ENCODE measurements around the gene WDR3. TPM values are rescaled to one million over a fixed set of nuclear protein-coding genes. Genes with fewer than 3 reads are reported as not detected.

The WDR3 gene
- total RNA-seq, 1 experiment from 2014 or later = 61.4 TPM

DNA sequence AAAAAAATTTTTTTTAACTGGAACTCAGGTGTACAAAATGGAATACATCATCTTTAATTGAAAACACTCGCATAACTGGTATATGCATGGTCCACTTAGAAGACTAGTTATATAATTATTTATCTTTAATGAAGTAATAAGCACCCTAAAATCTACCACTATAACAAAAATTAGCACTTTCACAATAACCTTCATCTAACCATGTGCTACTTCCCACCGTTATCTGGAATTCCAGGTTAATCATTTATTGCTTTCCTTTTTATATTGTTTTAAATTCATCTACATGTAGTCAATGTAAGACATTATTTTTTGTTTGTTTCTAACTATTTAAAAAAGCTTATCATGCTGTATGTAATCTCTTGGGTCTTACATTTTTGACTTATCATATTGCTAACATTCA, 39.1 kb upstream of the WDR3 start:
- Mint-ChIP-seq H3K4me1 (no peaks in the 10 kb centered on the region), H3K4me3 (no peak overlapping the region), H3K36me3 (ENCODE audit: insufficient read depth in 1 of 3, low read depth in 3 of 3) (no peaks in the 10 kb centered on the region), H3K27me3 (ENCODE audit: low read depth) (no peaks in the 10 kb centered on the region), H3K9me3 (no peaks in the 10 kb centered on the region), H3K27ac (no peak overlapping the region)
- H4K91ac ChIP-seq (ENCODE audit: insufficient read length, low read depth, low read length) = no peak overlapping the region
- H4K8ac ChIP-seq (replicated peaks; ENCODE audit: insufficient read length, low read depth, low read length) = no peak overlapping the region
- H3K4me1 ChIP-seq (ENCODE audit: insufficient read depth, low read length) = no peaks in the 10 kb centered on the region
- H4K20me1 ChIP-seq (ENCODE audit: control insufficient read depth, insufficient read depth, insufficient read length) = no peaks in the 10 kb centered on the region
- no peak overlapping the region for H2BK120ac ChIP-seq (ENCODE audit: low read depth, low read length, poor library complexity, severe bottlenecking)
- H3K56ac ChIP-seq (ENCODE audit: insufficient read length, low read depth, low read length) = no peak overlapping the region
- no peak overlapping the region for H3K27ac ChIP-seq (ENCODE audit: insufficient read length, low read depth, low read length)
- H3K18ac ChIP-seq (ENCODE audit: insufficient read length, low read depth, low read length) = no peak overlapping the region
- no peak overlapping the region for H2BK12ac ChIP-seq (ENCODE audit: insufficient read length, low read depth, low read length)
- H3T11ph ChIP-seq (ENCODE audit: low read length) = no peak overlapping the region
- H2BK5ac ChIP-seq (ENCODE audit: insufficient read length, low read length) = no peak overlapping the region
- no peak overlapping the region for H2AK5ac ChIP-seq (ENCODE audit: insufficient read length, low read length)
- H3K4me2 ChIP-seq (ENCODE audit: insufficient read depth, insufficient read length, low read length) = no peak overlapping the region
- no peak overlapping the region for H3K23ac ChIP-seq (ENCODE audit: insufficient read length, low read depth, low read length)
- no peaks in the 10 kb centered on the region for H3K9me3 ChIP-seq (ENCODE audit: control insufficient read depth, low read depth, low read length)
- DNase-seq = no peak
- H2BK20ac ChIP-seq (ENCODE audit: low read depth, low read length, poor library complexity, severe bottlenecking) = no peak overlapping the region
- no peak overlapping the region for H2BK15ac ChIP-seq (ENCODE audit: low read depth, low read length)
- H3K79me2 ChIP-seq (ENCODE audit: insufficient read depth, low read length) = no peaks in the 10 kb centered on the region
- H3K14ac ChIP-seq (ENCODE audit: insufficient read depth, low read length) = no peak overlapping the region
- no peaks in the 10 kb centered on the region for H3K79me1 ChIP-seq (ENCODE audit: insufficient read depth, low read depth, low read length, poor library complexity, severe bottlenecking)
- TF ChIP-seq, protein P1, sequence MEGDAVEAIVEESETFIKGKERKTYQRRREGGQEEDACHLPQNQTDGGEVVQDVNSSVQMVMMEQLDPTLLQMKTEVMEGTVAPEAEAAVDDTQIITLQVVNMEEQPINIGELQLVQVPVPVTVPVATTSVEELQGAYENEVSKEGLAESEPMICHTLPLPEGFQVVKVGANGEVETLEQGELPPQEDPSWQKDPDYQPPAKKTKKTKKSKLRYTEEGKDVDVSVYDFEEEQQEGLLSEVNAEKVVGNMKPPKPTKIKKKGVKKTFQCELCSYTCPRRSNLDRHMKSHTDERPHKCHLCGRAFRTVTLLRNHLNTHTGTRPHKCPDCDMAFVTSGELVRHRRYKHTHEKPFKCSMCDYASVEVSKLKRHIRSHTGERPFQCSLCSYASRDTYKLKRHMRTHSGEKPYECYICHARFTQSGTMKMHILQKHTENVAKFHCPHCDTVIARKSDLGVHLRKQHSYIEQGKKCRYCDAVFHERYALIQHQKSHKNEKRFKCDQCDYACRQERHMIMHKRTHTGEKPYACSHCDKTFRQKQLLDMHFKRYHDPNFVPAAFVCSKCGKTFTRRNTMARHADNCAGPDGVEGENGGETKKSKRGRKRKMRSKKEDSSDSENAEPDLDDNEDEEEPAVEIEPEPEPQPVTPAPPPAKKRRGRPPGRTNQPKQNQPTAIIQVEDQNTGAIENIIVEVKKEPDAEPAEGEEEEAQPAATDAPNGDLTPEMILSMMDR (conservative IDR thresholded peaks at IDR 0.05) = no peak
- H4K5ac ChIP-seq (ENCODE audit: insufficient read length, low read depth, low read length) = no peak overlapping the region
- no CpG with 5 or more reads among the region's 2 CpGs for WGBS (ENCODE audit: extremely low coverage, insufficient read length, low lambda C conversion rate)
- H3K23me2 ChIP-seq (ENCODE audit: insufficient read length, low read depth, low read length, poor library complexity, severe bottlenecking) = no peaks in the 10 kb centered on the region
- H3K27me3 ChIP-seq (ENCODE audit: insufficient read depth, low read length) = no peaks in the 10 kb centered on the region
- no peak overlapping the region for H3K4ac ChIP-seq (ENCODE audit: low read depth, low read length)
- no peak overlapping the region for H2AFZ ChIP-seq (ENCODE audit: low read length)
- no peak overlapping the region for H3K9ac ChIP-seq (ENCODE audit: extremely low read depth, insufficient read length, low read length)
